ENCODE results near the gene SPATS2L. TPM values are rescaled to one million over a fixed set of nuclear protein-coding genes. Genes with fewer than 3 reads are reported as not detected.

SPATS2L gene
- total RNA-seq, 1 donor from 2014 or later: 77.3 TPM

- Histone ChIP-seq H3K27me3 (ENCODE audit: control insufficient read depth, insufficient read depth, low read length) (no peaks in the 10 kb centered on the region), H3K4me3 (ENCODE audit: low read depth, low read length) (no peak overlapping the region), H3K36me3 (ENCODE audit: control insufficient read depth, insufficient read depth, low read length) (no peaks in the 10 kb centered on the region)
- DNase-seq (ENCODE audit: low read depth): peak; percentile 69
- TF ChIP-seq CTCF (IDR thresholded peaks at IDR 0.05; ENCODE audit: insufficient read depth, low read length, poor library complexity, severe bottlenecking): no peak
These were observed 90.3 kb downstream of the SPATS2L start for GRCh38 chr2:200396781-200397242.

GRCh38 chr2:200397785-200398184 lies 91.3 kb downstream of the SPATS2L start:
- H3K4me3 ChIP-seq (ENCODE audit: low read depth, low read length): no peak overlapping the region
- H3K36me3 ChIP-seq (ENCODE audit: control insufficient read depth, insufficient read depth, low read length): no peaks in the 10 kb centered on the region
- no peaks in the 10 kb centered on the region for H3K27me3 ChIP-seq (ENCODE audit: control insufficient read depth, insufficient read depth, low read length)
- no peak for DNase-seq (ENCODE audit: low read depth)
- TF ChIP-seq CTCF (IDR thresholded peaks at IDR 0.05; ENCODE audit: insufficient read depth, low read length, poor library complexity, severe bottlenecking): no peak

- Histone ChIP-seq H3K36me3 (ENCODE audit: control insufficient read depth, insufficient read depth, low read length) (no peaks in the 10 kb centered on the region), H3K4me3 (ENCODE audit: low read depth, low read length) (no peak overlapping the region), H3K27me3 (ENCODE audit: control insufficient read depth, insufficient read depth, low read length) (no peaks in the 10 kb centered on the region)
- no peak for TF ChIP-seq CTCF (IDR thresholded peaks at IDR 0.05; ENCODE audit: insufficient read depth, low read length, poor library complexity, severe bottlenecking)
- DNase-seq (ENCODE audit: low read depth): no peak
These were observed 92.6 kb downstream of the SPATS2L start for GRCh38 chr2:200399046-200399445.

- no peak for DNase-seq (ENCODE audit: low read depth)
- TF ChIP-seq CTCF (IDR thresholded peaks at IDR 0.05; ENCODE audit: insufficient read depth, low read length, poor library complexity, severe bottlenecking): no peak
These were observed 93.1 kb downstream of the SPATS2L start for GRCh38 chr2:200399636-200400035.

GRCh38 chr2:200403814-200404213 lies 97.3 kb downstream of the SPATS2L start:
- Histone ChIP-seq H3K27me3 (ENCODE audit: control insufficient read depth, insufficient read depth, low read length) (no peaks in the 10 kb centered on the region), H3K36me3 (ENCODE audit: control insufficient read depth, insufficient read depth, low read length) (no peaks in the 10 kb centered on the region), H3K4me3 (ENCODE audit: low read depth, low read length) (no peak overlapping the region)

More at GRCh38 chr2:200399636-200400035, 93.1 kb downstream of the SPATS2L start:
- no peaks in the 10 kb centered on the region for H3K36me3 ChIP-seq (ENCODE audit: control insufficient read depth, insufficient read depth, low read length)
- H3K4me3 ChIP-seq (ENCODE audit: low read depth, low read length): no peak overlapping the region
- no peaks in the 10 kb centered on the region for H3K27me3 ChIP-seq (ENCODE audit: control insufficient read depth, insufficient read depth, low read length)

More at GRCh38 chr2:200403814-200404213, 97.3 kb downstream of the SPATS2L start:
- DNase-seq (ENCODE audit: low read depth): no peak
- TF ChIP-seq CTCF (IDR thresholded peaks at IDR 0.05; ENCODE audit: insufficient read depth, low read length, poor library complexity, severe bottlenecking): no peak
